GM18511 (cell line): ENCODE measurements around the gene RAC3.
A peak's percentile ranks its signal among the peaks of the same experiment; 100 is the strongest.

Source experiments
- ATAC-seq: cut with Tn5 transposase; IDR thresholded peaks from one replicate; pipeline ENCODE4 v1.9.1; 2021; ENCODE audit warnings: mild to moderate bottlenecking, moderate library complexity; ENCODE audit not compliant: unreplicated experiment

The RAC3 gene

DNA sequence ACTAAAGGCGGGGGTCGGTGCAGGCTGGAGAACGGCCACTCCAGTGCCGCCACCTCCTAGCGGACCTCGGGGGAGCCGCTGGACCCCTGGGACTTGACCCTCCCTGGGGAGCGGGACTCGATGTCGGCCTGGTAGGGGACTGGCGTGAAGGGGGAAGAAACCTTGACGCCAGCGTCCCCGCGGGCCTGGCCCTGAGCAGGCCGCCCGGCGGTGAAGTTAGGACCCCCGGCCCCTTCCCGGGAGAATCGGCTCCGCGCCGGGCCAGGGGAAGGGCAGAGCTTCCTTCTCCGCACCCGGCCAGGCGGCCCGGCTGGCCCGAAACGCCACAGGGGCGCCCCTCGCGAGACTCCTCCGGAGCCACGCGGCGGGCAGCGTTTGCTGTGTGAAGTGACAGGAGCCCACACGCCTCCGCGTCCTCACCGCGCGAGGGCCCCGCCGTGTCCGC lies 33.7 kb downstream of the RAC3 start:
- ATAC-seq: peak; percentile 13

DNA sequence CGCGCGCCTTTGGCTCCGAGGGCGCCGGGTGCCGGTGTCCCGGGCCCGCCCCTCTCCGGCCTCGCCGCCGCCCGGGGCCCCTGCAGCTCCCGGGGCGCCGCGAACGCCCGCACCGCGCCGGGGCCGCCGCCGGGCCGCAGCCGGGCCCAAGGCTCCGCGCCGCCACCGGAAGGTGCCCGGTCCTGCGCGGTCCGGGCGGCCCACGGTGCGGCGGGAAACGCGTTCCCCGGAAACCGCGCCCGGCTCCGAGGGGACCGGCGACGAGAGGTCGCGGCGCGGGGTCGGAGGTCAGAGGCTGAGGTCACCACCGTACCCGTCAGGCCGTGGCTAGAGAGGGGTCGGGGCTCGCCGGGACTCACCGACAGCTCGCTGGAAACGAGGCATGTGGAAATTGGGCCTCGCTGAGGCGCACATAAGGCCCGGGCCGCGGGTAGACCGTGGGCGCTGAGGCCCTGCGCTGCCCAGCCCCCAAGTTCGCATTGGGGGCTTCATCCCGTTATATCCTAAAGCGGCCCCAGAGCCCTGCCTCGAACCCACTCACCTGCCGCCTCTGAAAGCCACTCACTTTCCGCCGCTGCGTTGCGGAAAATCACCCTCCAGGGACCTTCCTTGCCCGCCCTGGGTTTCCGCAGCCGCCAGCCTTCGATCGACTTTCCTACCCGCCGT lies 34.3 kb downstream of the RAC3 start, which contains the start of gene DUS1L:
TSS of gene DUS1L (minus strand) at position 167 of the 666 bp plus-strand sequence. CDS start 745 bp downstream, outside the sequence.
- ATAC-seq: peak; percentile 55

DNA sequence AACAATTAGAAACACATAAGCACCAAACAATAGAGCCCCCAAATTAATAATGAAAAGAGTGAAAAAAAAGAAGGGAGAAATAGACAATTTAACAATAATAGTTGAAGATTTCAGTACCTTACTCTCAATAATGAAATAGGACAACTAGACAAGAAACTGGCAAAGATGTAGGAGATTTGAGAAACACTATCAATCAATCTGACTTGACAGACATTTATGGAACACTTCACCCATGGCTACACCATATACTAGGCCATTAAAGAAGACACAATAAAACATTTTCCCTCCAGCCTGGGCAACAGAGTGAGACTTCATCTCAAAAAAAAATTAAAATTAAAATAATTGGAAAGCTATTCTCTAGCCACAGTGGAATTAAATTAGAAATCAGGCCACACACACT lies 39.1 kb downstream of the RAC3 start:
- no peak for ATAC-seq

DNA sequence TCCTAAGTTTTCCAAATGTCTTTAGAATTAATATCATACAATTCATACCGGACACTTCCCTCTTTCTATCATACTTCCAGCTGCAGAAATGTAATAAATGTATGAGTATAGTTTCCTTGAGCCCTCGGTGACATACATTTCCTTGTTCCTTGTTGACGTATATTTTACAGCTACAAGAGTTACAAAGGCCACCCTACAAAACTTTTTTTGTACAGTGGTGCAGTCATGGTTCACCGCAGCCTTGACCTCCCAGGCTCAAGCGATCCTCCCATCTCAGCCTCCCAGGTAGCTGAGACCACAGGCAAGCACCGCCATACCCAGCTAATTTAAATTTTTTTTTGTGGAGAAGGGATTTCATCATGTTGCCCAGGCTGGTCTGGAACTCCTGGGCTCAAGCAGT lies 41.3 kb downstream of the RAC3 start:
- ATAC-seq: no peak

DNA sequence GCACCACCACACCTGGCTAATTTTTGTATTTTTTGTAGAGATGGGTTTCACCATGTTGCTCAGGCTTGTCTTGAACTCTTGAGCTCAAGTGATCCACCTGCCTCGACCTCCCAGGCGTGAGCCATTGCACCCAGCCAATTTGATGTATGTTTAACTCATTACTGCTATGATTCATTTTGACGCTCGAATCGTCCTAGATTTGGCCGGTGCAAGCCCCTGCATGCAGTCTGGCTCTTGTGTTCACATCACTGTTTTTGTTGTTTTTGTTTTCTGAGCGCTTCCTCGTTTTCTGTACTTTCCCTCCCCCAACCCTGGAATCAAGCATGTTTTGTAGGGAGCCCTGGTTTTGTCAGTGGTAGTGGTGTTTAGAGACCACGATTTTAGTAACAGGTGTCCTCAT lies 42.0 kb downstream of the RAC3 start:
- ATAC-seq: no peak

DNA sequence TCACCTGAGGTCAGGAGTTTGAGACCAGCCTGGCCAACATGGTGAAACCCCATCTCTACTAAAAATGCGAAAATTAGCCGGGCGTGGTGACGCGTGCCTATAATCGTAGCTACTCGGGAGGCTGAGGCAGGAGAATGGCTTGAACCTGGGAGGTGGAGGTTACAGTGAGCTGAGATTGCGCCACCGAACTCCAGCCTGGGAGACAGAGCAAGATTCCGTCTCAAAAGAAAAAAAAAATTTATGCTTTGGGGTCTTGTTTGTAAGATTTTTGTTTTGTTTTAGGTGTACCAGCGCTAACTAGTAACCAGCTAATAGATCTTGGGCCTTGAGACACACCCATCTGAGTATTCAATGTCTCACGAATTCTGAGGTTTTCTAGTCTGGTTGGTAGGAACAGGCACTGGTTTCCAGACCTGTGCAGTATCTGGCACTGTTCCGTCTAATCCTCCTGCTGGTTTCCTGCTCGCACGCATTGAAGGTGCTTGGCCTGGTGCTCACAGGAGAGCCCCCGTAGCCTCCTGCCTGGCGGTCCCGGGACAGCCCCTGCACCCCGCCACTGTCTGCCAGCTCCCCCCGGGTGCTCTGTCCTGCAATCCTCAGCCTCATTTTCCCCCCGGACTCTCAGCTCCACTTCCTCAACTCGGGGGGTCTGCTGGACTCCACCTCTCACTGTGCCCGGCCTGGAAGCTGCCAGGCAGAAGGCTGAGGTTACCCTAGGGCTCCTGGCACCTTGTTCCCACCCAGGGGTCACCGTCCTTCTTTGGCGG lies 44.7 kb downstream of the RAC3 start:
- ATAC-seq: no peak

DNA sequence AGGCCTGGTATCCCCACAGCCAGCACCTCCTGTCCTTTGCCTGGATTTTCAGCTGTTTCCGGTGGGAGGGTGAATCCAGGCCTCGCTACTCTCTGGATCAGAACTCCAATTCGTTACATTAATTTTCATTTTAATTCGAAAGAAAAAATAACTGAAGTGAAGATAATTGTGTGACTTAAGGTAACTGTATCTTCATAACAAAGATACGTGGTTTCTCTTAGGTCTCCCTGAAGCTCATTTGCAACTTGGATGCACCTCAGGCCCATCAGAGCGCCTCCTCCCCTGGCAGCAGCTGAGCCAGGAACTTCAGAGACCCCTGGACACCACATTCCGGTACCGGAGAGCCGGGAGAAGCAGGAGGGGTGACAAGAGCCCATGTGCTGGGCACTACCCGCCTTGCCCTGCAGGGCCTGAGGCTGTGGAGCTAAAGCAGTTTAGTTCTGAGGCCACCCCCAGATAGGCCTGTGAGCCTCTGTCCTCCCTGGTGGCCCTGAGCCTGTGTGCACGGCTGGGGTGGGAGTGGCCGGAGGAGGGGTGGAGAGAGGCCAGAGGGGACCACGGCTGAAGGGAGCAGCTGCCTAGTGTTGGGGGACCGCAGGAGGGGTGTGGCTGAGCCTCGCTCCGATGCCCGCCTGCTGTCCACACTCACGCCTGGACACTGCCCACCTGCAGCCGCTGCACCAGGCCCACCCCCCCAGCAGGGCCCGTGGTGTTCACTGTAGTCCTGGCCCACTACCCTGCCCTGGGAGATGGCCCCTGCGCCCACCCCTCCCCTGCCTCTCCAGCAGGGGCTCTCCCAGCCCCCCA lies 45.5 kb downstream of the RAC3 start:
- ATAC-seq: no peak

DNA sequence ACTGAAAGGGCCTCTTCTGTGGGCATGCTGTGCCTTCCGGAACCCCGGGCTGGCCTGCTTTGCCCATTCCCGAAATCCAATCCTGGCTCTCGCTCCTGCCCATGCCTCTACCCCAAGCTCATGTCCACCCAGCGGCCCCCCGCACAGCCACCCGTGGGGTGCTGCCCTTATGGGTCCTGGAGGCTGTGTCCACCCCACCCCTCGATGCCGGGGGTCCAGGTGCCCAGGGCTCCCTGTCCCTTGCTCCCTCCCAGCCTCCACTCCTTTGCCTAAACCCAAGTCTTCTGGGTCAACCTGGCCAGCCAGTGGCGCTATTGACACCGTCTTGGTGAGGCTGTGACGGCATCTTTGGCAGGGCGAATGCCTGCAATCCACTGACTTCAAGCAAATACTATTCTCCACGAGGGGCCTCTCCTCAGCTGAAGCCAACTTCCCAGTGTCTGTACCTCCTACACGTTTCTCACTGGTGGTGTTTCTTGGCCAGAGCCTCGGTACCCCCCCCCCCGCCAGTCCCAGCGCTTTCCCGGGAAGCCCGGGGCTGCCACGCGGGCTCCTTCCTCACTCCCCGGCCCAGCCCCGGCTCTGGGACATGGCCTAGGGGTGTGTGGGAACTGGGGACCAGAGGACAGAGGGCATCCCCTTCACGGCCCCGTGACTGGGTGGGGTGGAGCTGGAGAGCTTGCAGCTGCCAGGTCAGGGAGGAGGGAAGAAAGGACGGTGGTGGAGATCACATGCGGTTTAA lies 46.3 kb downstream of the RAC3 start:
- ATAC-seq: no peak

DNA sequence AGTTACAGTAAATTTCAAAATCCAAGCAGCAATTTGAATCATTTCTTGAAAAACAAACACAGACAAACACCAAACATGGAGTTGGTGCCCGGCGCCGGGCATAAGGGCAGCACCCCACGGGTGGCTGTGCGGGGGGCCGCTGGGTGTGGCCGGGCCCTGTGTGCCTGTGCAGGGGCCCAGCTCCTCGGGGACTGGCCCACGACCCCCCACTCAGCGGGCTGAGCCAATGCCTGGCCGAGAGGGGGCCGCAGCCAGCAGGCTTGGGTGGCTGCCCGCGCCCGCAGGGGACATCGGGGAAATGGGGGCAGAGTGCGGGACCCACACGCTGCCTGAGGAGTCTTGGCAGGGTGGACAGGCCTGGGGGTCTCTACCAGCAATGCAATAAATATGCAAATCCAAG lies 47.0 kb downstream of the RAC3 start:
- no peak for ATAC-seq

DNA sequence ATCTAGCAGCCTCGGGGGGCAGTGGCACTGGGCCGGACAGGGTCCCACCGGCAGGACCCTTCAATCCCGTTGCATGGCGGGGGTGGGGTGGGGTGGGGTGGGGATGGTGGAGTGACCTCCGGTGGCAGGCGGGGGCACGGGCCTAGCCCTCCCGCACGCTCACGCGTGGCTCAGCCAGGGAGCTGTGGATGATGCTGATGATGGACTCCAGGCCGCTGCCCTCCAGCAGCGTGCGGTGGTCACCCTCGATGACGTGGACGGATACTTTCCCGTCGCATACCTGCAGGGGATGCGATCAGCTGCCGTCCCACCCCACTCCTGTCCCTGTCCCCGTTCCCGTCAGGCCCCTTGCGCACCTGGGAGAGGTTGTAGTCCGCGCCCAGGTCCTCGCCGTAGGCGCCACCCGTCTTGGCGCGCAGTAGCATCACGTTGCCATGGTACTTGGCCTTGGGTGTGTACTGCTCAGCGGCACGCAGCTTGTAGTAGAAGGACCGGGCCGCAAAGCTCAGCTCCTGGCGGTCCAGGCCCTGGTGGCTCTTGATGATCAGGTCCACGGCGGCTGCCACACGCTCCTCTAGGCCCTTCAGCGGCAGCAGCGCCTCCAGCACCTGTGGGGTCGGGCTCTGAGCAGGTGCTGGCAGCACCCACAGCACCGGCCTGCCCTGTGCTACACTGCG lies 47.7 kb downstream of the RAC3 start:
- ATAC-seq: no peak

DNA sequence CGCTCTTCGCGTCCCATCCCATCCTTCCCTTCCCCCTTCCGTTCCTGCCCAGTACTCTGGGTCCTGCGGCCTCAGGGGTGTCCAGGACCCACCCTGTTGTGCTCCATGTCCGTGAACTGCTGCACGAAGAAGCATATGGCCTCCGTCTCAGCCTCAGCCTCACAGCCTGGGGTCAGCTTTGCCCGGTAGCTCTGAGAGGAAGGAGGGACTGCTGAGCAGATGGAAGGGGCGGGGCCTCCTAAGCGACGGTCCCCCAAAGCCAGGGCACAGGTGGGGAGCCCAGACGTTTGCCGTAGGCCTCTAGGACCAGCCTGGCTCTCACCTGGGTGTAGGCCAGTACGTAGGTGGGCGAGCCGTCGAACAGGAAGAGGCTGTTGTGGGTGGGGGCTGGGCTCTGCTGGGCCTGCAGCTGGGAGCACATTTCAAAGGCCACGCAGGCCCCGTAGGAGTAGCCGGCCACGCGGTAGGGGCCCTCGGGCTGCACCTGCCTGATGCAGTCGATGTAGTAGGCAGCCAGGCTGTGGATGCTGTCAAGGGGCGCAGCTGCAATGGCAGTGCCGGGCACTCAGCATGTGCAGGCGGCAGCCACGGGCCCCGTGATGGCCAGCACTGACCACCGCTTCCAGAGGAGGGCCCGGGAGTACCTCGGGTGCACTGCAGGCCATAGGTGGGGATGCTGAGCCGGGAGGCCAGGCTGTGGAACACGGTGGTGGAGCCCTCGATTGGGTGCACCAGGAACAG lies 48.7 kb downstream of the RAC3 start:
- ATAC-seq: no peak

DNA sequence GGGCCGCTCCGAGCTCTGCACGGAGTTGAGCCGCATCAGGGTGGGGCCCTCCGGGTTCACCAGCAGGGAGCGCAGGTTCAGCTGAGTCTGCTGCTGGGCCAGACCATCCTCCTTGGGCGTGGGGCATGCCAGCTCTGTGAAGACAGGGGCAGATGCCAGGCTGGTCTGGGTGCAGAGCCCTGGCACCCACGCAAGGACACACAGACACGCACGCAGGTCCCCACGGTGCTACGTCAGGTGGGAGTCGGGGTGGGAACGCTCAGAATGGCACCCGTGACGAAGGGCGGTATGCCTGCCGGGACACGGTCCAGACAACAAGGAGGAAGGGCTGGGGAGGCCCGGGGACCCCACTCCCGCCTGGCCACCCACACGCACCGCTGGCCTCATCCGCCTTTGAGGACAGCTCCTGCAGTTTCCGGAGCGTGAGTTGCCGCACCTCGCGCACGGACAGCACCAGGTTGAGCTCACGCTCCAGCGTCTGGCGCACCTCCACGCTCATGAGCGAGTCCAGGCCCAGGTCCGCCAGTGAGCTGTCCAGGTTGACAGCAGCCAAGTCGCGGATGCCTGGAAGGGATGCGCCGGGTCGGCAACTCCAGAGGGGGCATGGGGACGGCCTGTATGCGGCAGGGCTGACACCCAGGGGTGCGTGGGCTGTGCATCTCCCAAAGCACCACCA lies 49.4 kb downstream of the RAC3 start:
- no peak for ATAC-seq

DNA sequence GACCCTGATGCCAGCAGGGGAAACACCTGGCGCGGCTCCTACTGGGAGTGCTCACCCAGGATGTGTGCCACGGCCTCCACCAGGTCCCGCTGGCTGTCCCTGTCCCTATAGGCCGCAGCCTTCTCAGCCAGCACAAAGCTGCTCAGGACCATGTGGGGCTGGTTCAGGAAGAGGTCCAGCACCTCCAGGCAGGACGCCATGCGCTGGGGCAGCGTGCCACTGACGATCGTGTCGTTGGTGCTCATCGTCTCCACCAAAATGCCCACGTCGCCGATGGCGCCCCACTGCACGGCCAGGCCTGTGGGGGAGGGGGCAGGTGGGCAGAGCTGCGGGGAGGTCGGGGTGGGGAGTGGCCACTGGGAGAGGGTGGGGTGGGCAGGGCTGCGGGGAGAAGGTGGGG lies 50.1 kb downstream of the RAC3 start:
- no peak for ATAC-seq

DNA sequence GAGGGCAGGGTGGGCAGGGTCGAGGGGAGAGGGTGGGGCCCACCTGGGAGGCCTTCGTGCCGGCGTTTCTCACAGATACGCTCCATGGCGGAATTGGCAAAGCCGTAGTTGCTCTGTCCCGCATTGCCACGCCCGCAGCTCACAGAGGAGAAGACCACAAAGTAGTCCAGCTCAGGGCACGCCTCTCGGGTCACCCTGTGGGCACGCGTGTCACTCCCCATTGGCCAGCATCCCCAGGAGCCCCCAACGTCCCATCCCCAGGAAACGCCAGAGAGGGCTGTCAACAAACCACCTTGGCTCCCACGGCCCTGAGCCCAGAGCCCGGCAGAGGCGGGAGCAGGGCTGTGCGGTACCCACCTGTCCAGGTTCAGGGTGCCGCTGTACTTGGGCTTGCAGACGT lies 50.5 kb downstream of the RAC3 start:
- no peak for ATAC-seq

DNA sequence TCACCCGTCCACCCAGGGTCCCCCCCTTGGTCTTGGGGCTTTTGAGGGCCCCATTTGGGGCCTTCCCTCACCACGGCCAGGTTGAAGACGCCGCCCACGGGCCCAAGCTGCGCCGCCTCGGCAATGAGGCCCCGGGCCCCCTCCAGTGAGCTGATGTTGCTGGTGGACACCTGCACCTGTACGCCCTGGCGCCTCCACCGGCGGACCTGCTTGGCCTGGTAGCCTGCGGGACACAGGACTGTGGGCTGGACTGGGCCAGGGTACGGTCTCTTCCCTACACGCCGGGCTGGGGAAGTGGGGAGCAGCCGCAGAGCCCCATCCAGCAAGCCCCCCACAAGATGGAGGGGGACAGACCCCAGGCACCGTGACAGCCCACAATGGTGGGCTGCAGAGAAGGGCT lies 51.0 kb downstream of the RAC3 start:
- no peak for ATAC-seq

DNA sequence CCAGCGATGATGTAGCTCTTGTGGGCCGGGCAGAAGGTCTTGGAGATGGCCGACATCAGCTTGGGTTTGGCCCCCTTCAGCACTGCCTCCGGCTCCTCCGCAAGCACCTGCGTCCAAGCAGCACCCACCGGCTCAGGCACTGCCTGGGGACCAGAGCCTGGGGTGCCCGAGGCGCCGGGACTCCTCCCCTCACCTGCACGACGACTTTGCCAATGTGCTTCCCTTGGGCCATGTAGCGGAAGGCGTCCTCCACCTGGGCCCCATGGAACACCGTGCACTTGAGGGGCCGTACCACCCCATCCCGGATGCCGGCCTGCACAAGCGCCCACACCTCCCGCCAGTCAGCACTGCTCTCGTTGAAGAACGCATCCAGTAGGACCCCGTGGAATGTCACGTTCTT lies 51.5 kb downstream of the RAC3 start:
- no peak for ATAC-seq
